IMR-90 (cell line): ENCODE data around the gene METTL4. TPM values are rescaled to one million over a fixed set of nuclear protein-coding genes. Genes with fewer than 3 reads are reported as not detected.
A peak's percentile ranks its signal among the peaks of the same experiment; 100 is the strongest.

Source experiments
- ATAC-seq: fragments of 200-7000 bp; cut with Tn5 transposase; 2 replicates; pipeline ENCODE4 v1.9.1; 2020; ENCODE audit warnings: low read depth, mild to moderate bottlenecking, moderate library complexity
- BruUV-seq: library from RNA; stranded (reverse); fragments of 400-500 nt; replicated peaks from 2 replicates; lab custom pipeline; 2021; lab: Mats Ljungman, UMichigan
- CTCF ChIA-PET: fragments of 300-600 bp; formaldehyde crosslinking; extraction: SDS; loops from one replicate; lab custom pipeline; 2021; ENCODE audit warnings: antibody characterized with exemption; lab: Yijun Ruan, JAX
- POLR2A ChIA-PET: fragments of 300-600 bp; sonication (Branson Sonifier 250); formaldehyde crosslinking; loops from one replicate; lab custom pipeline; 2022; ENCODE audit warnings: antibody characterized with exemption; ENCODE audit not compliant: unreplicated experiment; lab: Charles Lee
- DNase-seq: peaks from one replicate; pipeline ENCODE4 v3.0.0; 2013
- H2AFZ ChIP-seq: replicated peaks from 2 replicates; pipeline ENCODE3; 2013; ENCODE audit warnings: low read length, mild to moderate bottlenecking; ENCODE audit not compliant: poor library complexity
- H2AK5ac ChIP-seq: 2 replicates; pipeline ENCODE4 v1.6.1; 2013; ENCODE audit warnings: low read depth, low read length, inconsistent platforms
- H2AK9ac ChIP-seq: replicated peaks from 2 replicates; pipeline ENCODE3; 2013; ENCODE audit warnings: mild to moderate bottlenecking, low read depth, low read length, moderate library complexity; ENCODE audit not compliant: poor library complexity
- H2BK120ac ChIP-seq: 2 replicates; pipeline ENCODE4 v1.6.1; 2013; ENCODE audit warnings: low read depth, low read length, inconsistent platforms
- H2BK15ac ChIP-seq: 3 replicates; pipeline ENCODE4 v1.6.1; 2013; ENCODE audit warnings: low read depth, low read length, inconsistent platforms
- H2BK20ac ChIP-seq: 2 replicates; pipeline ENCODE4 v1.6.1; 2013; ENCODE audit warnings: low read depth, mild to moderate bottlenecking, inconsistent platforms, low read length, moderate library complexity
- H2BK5ac ChIP-seq: 2 replicates; pipeline ENCODE4 v1.6.1; 2013; ENCODE audit warnings: mild to moderate bottlenecking, low read depth, low read length, inconsistent platforms; ENCODE audit not compliant: poor library complexity, severe bottlenecking
- H3K14ac ChIP-seq: replicated peaks from 2 replicates; pipeline ENCODE4 v1.6.1; 2013; ENCODE audit warnings: low read depth, low read length, inconsistent platforms
- H3K18ac ChIP-seq: 2 replicates; pipeline ENCODE4 v1.6.1; 2013; ENCODE audit warnings: low read depth, low read length, control low read depth
- H3K23ac ChIP-seq: 2 replicates; pipeline ENCODE4 v1.6.1; 2013; ENCODE audit warnings: low read depth, low read length, inconsistent platforms
- H3K27ac ChIP-seq: 2 replicates; pipeline ENCODE4 v1.5.1; 2013; ENCODE audit warnings: mild to moderate bottlenecking, control low read depth, low read length; ENCODE audit not compliant: insufficient read depth
- H3K27me3 ChIP-seq: 2 replicates; pipeline ENCODE4 v1.6.1; 2013; ENCODE audit warnings: low read length; ENCODE audit not compliant: control insufficient read depth, insufficient read depth
- H3K36me3 ChIP-seq: 2 replicates; pipeline ENCODE4 v1.6.1; 2013; ENCODE audit warnings: low read length, mixed read lengths; ENCODE audit not compliant: control insufficient read depth, insufficient read depth
- H3K4ac ChIP-seq: 2 replicates; pipeline ENCODE4 v1.6.1; 2013; ENCODE audit warnings: low read depth, low read length, inconsistent platforms
- H3K4me1 ChIP-seq: 2 replicates; pipeline ENCODE4 v1.6.1; 2013; ENCODE audit warnings: low read length, mixed read lengths; ENCODE audit not compliant: control insufficient read depth, insufficient read depth
- H3K4me2 ChIP-seq: 2 replicates; pipeline ENCODE4 v1.6.1; 2013; ENCODE audit warnings: low read depth, mild to moderate bottlenecking, control low read depth, low read length, moderate library complexity
- H3K4me3 ChIP-seq: 2 replicates; pipeline ENCODE4 v1.5.1; 2013; ENCODE audit warnings: low read depth, mild to moderate bottlenecking, control low read depth, low read length, moderate library complexity; ENCODE audit not compliant: insufficient read depth
- H3K56ac ChIP-seq: 2 replicates; pipeline ENCODE4 v1.6.1; 2013; ENCODE audit warnings: low read length, inconsistent platforms; ENCODE audit not compliant: insufficient read depth; ENCODE audit errors: extremely low read depth
- H3K79me1 ChIP-seq, 2 experiments: 2 replicates each; pipeline ENCODE4 v1.6.1; 2013; ENCODE audit warnings: low read length in 2 of 2, inconsistent platforms in 1 of 2, low read depth in 1 of 2
- H3K9ac ChIP-seq: 2 replicates; pipeline ENCODE4 v1.6.1; 2013; ENCODE audit warnings: low read depth, low read length, control low read depth
- H3K9me1 ChIP-seq: 2 replicates; pipeline ENCODE4 v1.6.1; 2013; ENCODE audit warnings: low read length, inconsistent platforms; ENCODE audit not compliant: insufficient read depth
- H3K9me3 ChIP-seq: 2 replicates; pipeline ENCODE4 v1.6.1; 2013; ENCODE audit warnings: low read length; ENCODE audit not compliant: control insufficient read depth, insufficient read depth
- H4K20me1 ChIP-seq: 2 replicates; pipeline ENCODE4 v1.6.1; 2013; ENCODE audit warnings: low read length, inconsistent platforms; ENCODE audit not compliant: insufficient read depth
- H4K5ac ChIP-seq: 2 replicates; pipeline ENCODE4 v1.6.1; 2013; ENCODE audit warnings: mild to moderate bottlenecking, low read depth, low read length, control low read depth
- H4K8ac ChIP-seq, 2 experiments: 2 replicates each; pipeline ENCODE4 v1.6.1; 2013; ENCODE audit warnings: low read depth in 2 of 2, low read length in 2 of 2, control low read depth in 1 of 2, inconsistent platforms in 1 of 2
- H4K91ac ChIP-seq: 2 replicates; pipeline ENCODE4 v1.6.1; 2013; ENCODE audit warnings: low read depth, low read length, inconsistent platforms; ENCODE audit not compliant: insufficient read depth
- BHLHE40 ChIP-seq: fragments of 150-350 bp; IDR thresholded peaks from 2 replicates; pipeline ENCODE4 v1.6.1; 2016; ENCODE audit warnings: mild to moderate bottlenecking, low read depth, low read length
- CEBPB ChIP-seq: IDR thresholded peaks from 2 replicates; pipeline ENCODE4 v1.6.1; 2012; ENCODE audit warnings: low read depth, low read length, improper control_type of control experiment
- CHD1 ChIP-seq: IDR thresholded peaks from 2 replicates; pipeline ENCODE4 v1.6.1; 2012; ENCODE audit warnings: low read depth, low read length, improper control_type of control experiment
- ELK1 ChIP-seq: fragments of 150-350 bp; IDR thresholded peaks from 2 replicates; pipeline ENCODE4 v1.6.1; 2016; ENCODE audit warnings: low read depth, mild to moderate bottlenecking, low read length, moderate library complexity, borderline replicate concordance
- FOS ChIP-seq: fragments of 150-350 bp; IDR thresholded peaks from 2 replicates; pipeline ENCODE4 v1.6.1; 2016; ENCODE audit warnings: low read depth, low read length
- MAFK ChIP-seq: IDR thresholded peaks from 2 replicates; pipeline ENCODE4 v1.6.1; 2012; ENCODE audit warnings: low read depth, low read length, improper control_type of control experiment
- MAZ ChIP-seq: IDR thresholded peaks from 2 replicates; pipeline ENCODE4 v1.6.1; 2012; ENCODE audit warnings: low read depth, mild to moderate bottlenecking, low read length, improper control_type of control experiment, moderate library complexity, borderline replicate concordance
- MXI1 ChIP-seq: IDR thresholded peaks from 2 replicates; pipeline ENCODE4 v1.6.1; 2012; ENCODE audit warnings: low read depth, mild to moderate bottlenecking, low read length, moderate library complexity, borderline replicate concordance
- NFE2L2 ChIP-seq: fragments of 150-350 bp; IDR thresholded peaks from 2 replicates; pipeline ENCODE4 v1.6.1; 2016; ENCODE audit warnings: low read depth, mild to moderate bottlenecking, low read length
- POLR2A ChIP-seq: IDR thresholded peaks from 2 replicates; pipeline ENCODE4 v1.6.1; 2012; ENCODE audit warnings: mild to moderate bottlenecking, low read depth, low read length
- RCOR1 ChIP-seq: IDR thresholded peaks from 2 replicates; pipeline ENCODE4 v1.6.1; 2012; ENCODE audit warnings: mild to moderate bottlenecking, low read length, improper control_type of control experiment; ENCODE audit not compliant: insufficient replicate concordance
- WGBS, 2 experiments: methylation state at CpG; one replicate each; pipeline versions ENCODE4 v1.1.5 to v1.1.7; 2013; ENCODE audit warnings: missing lambda C conversion rate in 2 of 2; ENCODE audit not compliant: insufficient read length in 1 of 2; ENCODE audit errors: extremely low coverage in 2 of 2; 5-methylcytosine and 5-hydroxymethylcytosine counted together
- dilution Hi-C: fragments of 300-500 bp; cut with HindIII; formaldehyde crosslinking; loops from one replicate; pipeline ENCODE4 v1.14.3; 2018; ENCODE audit warnings: low sequenced_read_pairs; ENCODE audit not compliant: unreplicated experiment
- in situ Hi-C: fragments of 300-500 bp; cut with MboI; formaldehyde crosslinking; loops from 3 replicates; pipeline ENCODE4 v1.14.3; 2019; ENCODE audit warnings: low sequenced_read_pairs, inconsistent platforms, mixed read lengths
- intact Hi-C: fragments of 100-400 bp; cut with micrococcal nuclease; formaldehyde crosslinking; loops from 2 replicates; pipeline ENCODE4 v1.10.0; 2022
- polyA plus RNA-seq, 3 experiments: library from polyadenylated mRNA; depleted of rRNA; stranded (reverse); fragments of >200 nt; gene quantifications; 2 replicates each; pipeline ENCODE4 v1.2.3, GENCODE V29; 2012; ENCODE audit warnings: low replicate concordance in 1 of 3
- total RNA-seq: library from RNA; depleted of rRNA; stranded (reverse); fragments of >200 nt; gene quantifications from 2 replicates; pipeline ENCODE4 v1.2.3, GENCODE V29; 2012
- TF ChIP-seq, protein P1 (sequence below): fragments of 150-350 bp; IDR thresholded peaks from 2 replicates; pipeline ENCODE4 v1.6.1; 2017; ENCODE audit warnings: mild to moderate bottlenecking, antibody characterized with exemption, low read length, low read depth
- TF ChIP-seq, protein P2 (sequence below): conservative IDR thresholded peaks from 2 replicates; pipeline ENCODE4 v1.5.1; 2012; ENCODE audit warnings: mild to moderate bottlenecking, low read depth, low read length, improper control_type of control experiment

METTL4 gene
- total and polyA plus RNA-seq, 2 of the 4 experiments (the other 2 are of a cell fraction) = 4.9 to 5.4 TPM

DNA sequence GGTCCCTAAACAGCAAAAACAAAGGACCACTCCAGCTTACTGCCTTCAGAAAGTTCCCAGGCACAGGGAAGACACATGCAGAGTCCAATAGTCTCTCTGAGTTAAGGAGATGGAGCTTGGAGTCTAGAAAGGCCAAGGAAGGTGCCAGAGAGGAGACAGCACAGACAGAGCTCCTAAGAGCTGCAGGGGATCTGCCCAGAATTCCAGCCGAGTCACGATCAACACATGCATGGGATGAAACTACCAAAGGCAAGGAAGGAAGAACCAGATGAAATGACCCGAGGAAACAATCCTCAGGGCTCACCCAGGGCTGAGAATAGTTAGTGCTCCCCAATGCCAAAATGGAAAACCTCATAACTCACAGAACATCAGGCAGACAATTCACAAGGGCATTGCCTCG lies 15.4 kb downstream of the METTL4 start:
- no peak overlapping the region for H2BK20ac ChIP-seq
- DNase-seq = no peak
- no CpG with 5 or more reads among the region's 4 CpGs for WGBS, 2 experiments
- H3K4me1 ChIP-seq = no peaks in the 10 kb centered on the region
- no peak overlapping the region for H3K56ac ChIP-seq
- in situ Hi-C loops (loop anchor here (25.0 kb wide), 1 partner anchor 1694 kb away; no protein-coding TSS in a partner anchor), dilution Hi-C loops (no loop called here), intact Hi-C loops (no loop called here)
- H4K20me1 ChIP-seq = no peaks in the 10 kb centered on the region
- H3K27ac ChIP-seq = no peak overlapping the region
- no peak overlapping the region for H3K23ac ChIP-seq
- no peak overlapping the region for H3K4me3 ChIP-seq
- H2BK120ac ChIP-seq = no peak overlapping the region
- H3K4me2 ChIP-seq = no peak overlapping the region
- no peak overlapping the region for H4K8ac ChIP-seq
- no peak overlapping the region for H2AK5ac ChIP-seq
- no peak overlapping the region for H3K18ac ChIP-seq
- no peak overlapping the region for H4K5ac ChIP-seq
- ATAC-seq = no peak
- no TSS peak for BruUV-seq
- peak overlapping the region; percentile 37 for H2AK9ac ChIP-seq
- no peak overlapping the region for H2BK15ac ChIP-seq
- H4K91ac ChIP-seq = no peak overlapping the region
- POLR2A ChIA-PET = no interaction called here
- H3K9me3 ChIP-seq = no peaks in the 10 kb centered on the region
- no peak overlapping the region for H3K14ac ChIP-seq
- H3K27me3 ChIP-seq = no peaks in the 10 kb centered on the region
- no peak overlapping the region for H3K9ac ChIP-seq
- peaks cover 3% of the 10 kb centered on the region; the same call in 1 of the 2 replicates for H3K9me1 ChIP-seq
- H3K4ac ChIP-seq = no peak overlapping the region
- no peak overlapping the region for H2AFZ ChIP-seq
- CTCF ChIA-PET = interaction anchor here (0.6 kb wide), 2 partner anchors 71 to 1718 kb away, joined by 3 to 5 read pairs; no protein-coding TSS in a partner anchor
- H3K36me3 ChIP-seq = 0 out of 2 replicates have a peak, but pooled peaks cover 2% of the 10 kb centered on the region
- H3K79me1 ChIP-seq = peaks cover 4% of the 10 kb centered on the region in 2 experiments; a peak in 1 of 4 replicates
- TF ChIP-seq RCOR1 (no peak), FOS (no peak), CHD1 (no peak), MAZ (no peak), POLR2A (no peak), NFE2L2 (no peak), MAFK (no peak), BHLHE40 (no peak), CEBPB (no peak), ELK1 (no peak), MXI1 (no peak)
- TF ChIP-seq, protein P1, sequence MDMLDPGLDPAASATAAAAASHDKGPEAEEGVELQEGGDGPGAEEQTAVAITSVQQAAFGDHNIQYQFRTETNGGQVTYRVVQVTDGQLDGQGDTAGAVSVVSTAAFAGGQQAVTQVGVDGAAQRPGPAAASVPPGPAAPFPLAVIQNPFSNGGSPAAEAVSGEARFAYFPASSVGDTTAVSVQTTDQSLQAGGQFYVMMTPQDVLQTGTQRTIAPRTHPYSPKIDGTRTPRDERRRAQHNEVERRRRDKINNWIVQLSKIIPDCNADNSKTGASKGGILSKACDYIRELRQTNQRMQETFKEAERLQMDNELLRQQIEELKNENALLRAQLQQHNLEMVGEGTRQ = no peak
- TF ChIP-seq, protein P2, sequence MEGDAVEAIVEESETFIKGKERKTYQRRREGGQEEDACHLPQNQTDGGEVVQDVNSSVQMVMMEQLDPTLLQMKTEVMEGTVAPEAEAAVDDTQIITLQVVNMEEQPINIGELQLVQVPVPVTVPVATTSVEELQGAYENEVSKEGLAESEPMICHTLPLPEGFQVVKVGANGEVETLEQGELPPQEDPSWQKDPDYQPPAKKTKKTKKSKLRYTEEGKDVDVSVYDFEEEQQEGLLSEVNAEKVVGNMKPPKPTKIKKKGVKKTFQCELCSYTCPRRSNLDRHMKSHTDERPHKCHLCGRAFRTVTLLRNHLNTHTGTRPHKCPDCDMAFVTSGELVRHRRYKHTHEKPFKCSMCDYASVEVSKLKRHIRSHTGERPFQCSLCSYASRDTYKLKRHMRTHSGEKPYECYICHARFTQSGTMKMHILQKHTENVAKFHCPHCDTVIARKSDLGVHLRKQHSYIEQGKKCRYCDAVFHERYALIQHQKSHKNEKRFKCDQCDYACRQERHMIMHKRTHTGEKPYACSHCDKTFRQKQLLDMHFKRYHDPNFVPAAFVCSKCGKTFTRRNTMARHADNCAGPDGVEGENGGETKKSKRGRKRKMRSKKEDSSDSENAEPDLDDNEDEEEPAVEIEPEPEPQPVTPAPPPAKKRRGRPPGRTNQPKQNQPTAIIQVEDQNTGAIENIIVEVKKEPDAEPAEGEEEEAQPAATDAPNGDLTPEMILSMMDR = no peak
- no peak overlapping the region for H2BK5ac ChIP-seq
